Placental epithelial cell (primary cell): ENCODE measurements around the gene ST3GAL5. TPM values are rescaled to one million over a fixed set of nuclear protein-coding genes. Genes with fewer than 3 reads are reported as not detected.

Experiments used
- small RNA-seq: library from RNA; depleted of rRNA; stranded (forward); fragments of <200 nt; gene quantifications from one replicate; pipeline ENCODE3, GENCODE V24; 2012
- total RNA-seq: library from RNA; depleted of rRNA; stranded (reverse); fragments of >200 nt; gene quantifications from 2 replicates; pipeline ENCODE4 v1.2.3, GENCODE V29; 2012

Gene ST3GAL5
- total RNA-seq, result 0.33 and 0.39 TPM in 2 replicates

DNA sequence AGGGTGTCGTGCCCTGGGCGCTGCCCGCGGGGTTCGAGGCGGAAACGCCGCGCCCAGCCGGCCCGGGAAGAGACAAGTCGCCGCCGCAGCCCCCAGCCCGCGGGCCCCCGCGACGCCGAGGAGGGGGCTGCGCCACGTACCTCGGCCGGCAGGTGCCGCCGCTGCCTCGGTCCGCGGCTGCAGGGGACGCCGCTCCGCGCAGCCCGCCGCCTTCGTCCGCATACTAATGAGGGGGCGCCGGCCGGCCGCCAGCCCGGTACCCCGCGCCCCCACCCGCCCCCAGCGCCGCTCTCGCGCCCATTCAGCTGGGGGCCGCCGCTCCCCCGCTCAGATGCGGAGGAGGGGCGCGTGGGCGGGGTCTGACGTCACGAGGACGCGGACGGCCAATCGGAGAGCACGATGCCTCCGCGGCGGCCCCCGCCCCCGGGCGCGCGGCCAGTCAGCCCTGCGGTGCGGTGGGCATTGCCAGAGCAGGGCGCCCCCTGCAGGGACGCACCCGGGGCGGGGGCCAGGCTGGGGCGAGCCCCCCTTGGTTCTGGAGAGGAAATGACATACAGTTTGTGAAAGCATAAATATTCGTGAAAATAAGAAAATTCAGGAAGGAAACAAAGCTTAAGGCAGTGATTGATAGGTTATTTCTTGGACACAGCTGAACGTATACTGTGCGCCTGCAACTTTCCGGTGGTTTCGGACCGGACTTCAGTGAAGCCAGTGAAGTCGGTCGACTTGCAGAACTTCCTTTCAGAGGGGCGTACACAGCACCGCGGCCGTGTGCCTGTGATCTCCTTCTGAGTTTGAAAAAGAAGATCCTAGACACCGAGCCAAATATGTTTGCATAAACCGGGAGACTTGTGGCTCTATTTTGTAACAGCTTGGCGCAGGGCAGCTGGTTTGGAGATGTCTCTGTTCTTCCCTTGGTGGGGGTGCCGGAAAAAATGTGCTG is at the start of gene ST3GAL5:
Gene ST3GAL5, minus strand, starts transcription at position 307 of the 943 bp plus-strand sequence. Its CDS starts 85 bp downstream, at position 222.

Small RNAs within 50 kb of the gene (small RNA-seq; reads per million reads assigned to genes)
- gene RN7SKP83, result not detected

Other genes starting within 250 kb of the ST3GAL5 start
- gene SFTPB, start 220.8 kb downstream of the ST3GAL5 start, total RNA-seq, result not detected in 2 replicates
- not detected in 2 replicates for gene GNLY, start 194.6 kb downstream of the ST3GAL5 start, total RNA-seq
- gene ATOH8, start 135.0 kb downstream of the ST3GAL5 start, total RNA-seq, result 0.39 TPM in 1 of 2 replicates, not detected in the other
- gene POLR1A, start 216.9 kb upstream of the ST3GAL5 start, total RNA-seq, result 10.6 and 25.1 TPM in 2 replicates
- gene PTCD3, start 217.2 kb upstream of the ST3GAL5 start, total RNA-seq, result 55.7 and 84.4 TPM in 2 replicates